Measurements from ENCODE around the gene DYNC1I1.

GRCh38 chr7:95922191-95922590, 149.8 kb downstream of the DYNC1I1 start:
- TF ChIP-seq, protein P1, sequence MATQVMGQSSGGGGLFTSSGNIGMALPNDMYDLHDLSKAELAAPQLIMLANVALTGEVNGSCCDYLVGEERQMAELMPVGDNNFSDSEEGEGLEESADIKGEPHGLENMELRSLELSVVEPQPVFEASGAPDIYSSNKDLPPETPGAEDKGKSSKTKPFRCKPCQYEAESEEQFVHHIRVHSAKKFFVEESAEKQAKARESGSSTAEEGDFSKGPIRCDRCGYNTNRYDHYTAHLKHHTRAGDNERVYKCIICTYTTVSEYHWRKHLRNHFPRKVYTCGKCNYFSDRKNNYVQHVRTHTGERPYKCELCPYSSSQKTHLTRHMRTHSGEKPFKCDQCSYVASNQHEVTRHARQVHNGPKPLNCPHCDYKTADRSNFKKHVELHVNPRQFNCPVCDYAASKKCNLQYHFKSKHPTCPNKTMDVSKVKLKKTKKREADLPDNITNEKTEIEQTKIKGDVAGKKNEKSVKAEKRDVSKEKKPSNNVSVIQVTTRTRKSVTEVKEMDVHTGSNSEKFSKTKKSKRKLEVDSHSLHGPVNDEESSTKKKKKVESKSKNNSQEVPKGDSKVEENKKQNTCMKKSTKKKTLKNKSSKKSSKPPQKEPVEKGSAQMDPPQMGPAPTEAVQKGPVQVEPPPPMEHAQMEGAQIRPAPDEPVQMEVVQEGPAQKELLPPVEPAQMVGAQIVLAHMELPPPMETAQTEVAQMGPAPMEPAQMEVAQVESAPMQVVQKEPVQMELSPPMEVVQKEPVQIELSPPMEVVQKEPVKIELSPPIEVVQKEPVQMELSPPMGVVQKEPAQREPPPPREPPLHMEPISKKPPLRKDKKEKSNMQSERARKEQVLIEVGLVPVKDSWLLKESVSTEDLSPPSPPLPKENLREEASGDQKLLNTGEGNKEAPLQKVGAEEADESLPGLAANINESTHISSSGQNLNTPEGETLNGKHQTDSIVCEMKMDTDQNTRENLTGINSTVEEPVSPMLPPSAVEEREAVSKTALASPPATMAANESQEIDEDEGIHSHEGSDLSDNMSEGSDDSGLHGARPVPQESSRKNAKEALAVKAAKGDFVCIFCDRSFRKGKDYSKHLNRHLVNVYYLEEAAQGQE (IDR thresholded peaks at IDR 0.05; ENCODE audit: unreplicated experiment) = no peak
- TF ChIP-seq, protein P2, sequence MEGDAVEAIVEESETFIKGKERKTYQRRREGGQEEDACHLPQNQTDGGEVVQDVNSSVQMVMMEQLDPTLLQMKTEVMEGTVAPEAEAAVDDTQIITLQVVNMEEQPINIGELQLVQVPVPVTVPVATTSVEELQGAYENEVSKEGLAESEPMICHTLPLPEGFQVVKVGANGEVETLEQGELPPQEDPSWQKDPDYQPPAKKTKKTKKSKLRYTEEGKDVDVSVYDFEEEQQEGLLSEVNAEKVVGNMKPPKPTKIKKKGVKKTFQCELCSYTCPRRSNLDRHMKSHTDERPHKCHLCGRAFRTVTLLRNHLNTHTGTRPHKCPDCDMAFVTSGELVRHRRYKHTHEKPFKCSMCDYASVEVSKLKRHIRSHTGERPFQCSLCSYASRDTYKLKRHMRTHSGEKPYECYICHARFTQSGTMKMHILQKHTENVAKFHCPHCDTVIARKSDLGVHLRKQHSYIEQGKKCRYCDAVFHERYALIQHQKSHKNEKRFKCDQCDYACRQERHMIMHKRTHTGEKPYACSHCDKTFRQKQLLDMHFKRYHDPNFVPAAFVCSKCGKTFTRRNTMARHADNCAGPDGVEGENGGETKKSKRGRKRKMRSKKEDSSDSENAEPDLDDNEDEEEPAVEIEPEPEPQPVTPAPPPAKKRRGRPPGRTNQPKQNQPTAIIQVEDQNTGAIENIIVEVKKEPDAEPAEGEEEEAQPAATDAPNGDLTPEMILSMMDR (conservative IDR thresholded peaks at IDR 0.05; ENCODE audit: low read depth in 2 of 2) = no peak
- no peak for TF ChIP-seq POLR2AphosphoS5 (IDR thresholded peaks at IDR 0.05; ENCODE audit: low read depth)
- no peak for TF ChIP-seq EZH2 (IDR thresholded peaks at IDR 0.05; ENCODE audit: low read depth, unreplicated experiment)
- no peak for TF ChIP-seq ZNF114 (CRISPR knock-in tag; IDR thresholded peaks at IDR 0.05)
- TF ChIP-seq EZH2phosphoT487 (IDR thresholded peaks at IDR 0.05; ENCODE audit: unreplicated experiment) = no peak
- no peak for TF ChIP-seq JUNB (IDR thresholded peaks at IDR 0.05; ENCODE audit: unreplicated experiment)
- TF ChIP-seq CREB1 (CRISPR knock-in tag; IDR thresholded peaks at IDR 0.05; ENCODE audit: low read depth) = no peak
- TF ChIP-seq STAT1 (IDR thresholded peaks at IDR 0.05; ENCODE audit: unreplicated experiment) = no peak
- no peak for TF ChIP-seq ZNF331 (CRISPR knock-in tag; IDR thresholded peaks at IDR 0.05; ENCODE audit: low read depth)
- no peak for TF ChIP-seq NANOG (IDR thresholded peaks at IDR 0.05; ENCODE audit: borderline replicate concordance)
- TF ChIP-seq ETS1 (IDR thresholded peaks at IDR 0.05) = no peak

Data from GM23338 (cell line).